Testis (tissue), 3 donors: Measurements from ENCODE around the gene PDE4B. TPM values are rescaled to one million over a fixed set of nuclear protein-coding genes. Genes with fewer than 3 reads are reported as not detected.

ENCODE experiments used
- DNase-seq: peaks from one replicate; pipeline ENCODE4 v3.0.0-alpha.2; 2019
- H3K27ac ChIP-seq, 2 donors: fragments of 200-600 bp; sonication (generic); one replicate each; pipeline ENCODE4 v1.5.1; 2019
- H3K27me3 ChIP-seq: fragments of 200-600 bp; sonication (generic); one replicate; pipeline ENCODE4 v1.5.1; 2019
- H3K36me3 ChIP-seq: fragments of 200-600 bp; sonication (generic); one replicate; pipeline ENCODE4 v1.5.1; 2017; ENCODE audit warnings: low read depth; ENCODE audit errors: missing control alignments
- H3K4me1 ChIP-seq: fragments of 200-600 bp; sonication (generic); one replicate; pipeline ENCODE4 v1.5.1; 2019
- H3K4me3 ChIP-seq, 2 donors: fragments of 200-600 bp; sonication (generic); one replicate each; pipeline ENCODE4 v1.5.1; 2017 to 2019
- H3K9me3 ChIP-seq: fragments of 200-600 bp; sonication (generic); one replicate; pipeline ENCODE4 v1.5.1; 2017
- POLR2A ChIP-seq: fragments of 450-650 bp; IDR thresholded peaks from one replicate; pipeline ENCODE4 v1.6.1; 2017; ENCODE audit warnings: antibody characterized with exemption, mild to moderate bottlenecking, moderate library complexity
- WGBS, 2 donors: methylation state at CpG; one replicate each; pipeline ENCODE4 v1.1.5; 2018; 5-methylcytosine and 5-hydroxymethylcytosine counted together
- intact Hi-C: fragments of 100-400 bp; cut with DNase I; formaldehyde crosslinking; loops from one replicate; pipeline ENCODE4 v1.15.1; 2023; ENCODE audit warnings: low total_unique reads
- polyA plus RNA-seq: library from polyadenylated mRNA; stranded (reverse); fragments of 350-450 nt; fragmentation: Illumina TruSeq; extraction: RNeasy Lipid Tissue Mini Kit (QIAGEN cat#74804); gene quantifications from one replicate; pipeline ENCODE4 v1.2.3, GENCODE V29; 2014; ENCODE audit warnings: low read depth, low replicate concordance; ENCODE audit not compliant: insufficient read depth
- total RNA-seq, 2 donors: library from RNA; depleted of rRNA; stranded (reverse); fragments of >200 nt; gene quantifications; one replicate each; pipeline ENCODE4 v1.2.3, GENCODE V29; 2016
- TF ChIP-seq, protein P1 (sequence below), 3 experiments: fragments of 450-650 bp in 2 of 3; fragments of 200-600 bp in 1 of 3; sonication (generic) in 1 of 3; IDR thresholded peaks; one replicate each; pipeline ENCODE4 v1.5.1; 2016 to 2019; ENCODE audit warnings: antibody characterized with exemption in 3 of 3, mild to moderate bottlenecking in 2 of 3, moderate library complexity in 1 of 3

Gene PDE4B
- total and polyA plus RNA-seq, 3 donors from 2014 or later: 11.5 to 16.1 (median 12.4) TPM

DNA sequence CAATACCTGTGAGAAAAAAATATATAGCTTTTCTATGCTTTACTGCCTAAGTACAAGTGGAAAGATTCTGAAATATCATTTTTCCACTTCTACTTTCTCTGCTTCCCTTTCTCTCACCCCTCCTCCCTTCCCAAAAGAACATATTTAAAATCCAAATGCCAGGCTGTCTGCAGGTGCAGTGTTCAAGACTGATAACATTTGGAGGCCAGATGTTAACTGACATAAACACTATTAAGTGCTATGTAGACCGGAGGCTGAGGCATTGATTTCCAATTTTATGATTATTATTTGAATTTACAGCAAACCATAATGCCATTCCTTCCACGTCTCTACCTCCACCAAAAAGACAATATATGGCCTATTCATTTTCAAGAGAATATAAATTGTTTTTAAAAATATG is 444.3 kb downstream of the PDE4B start:
- H3K9me3 ChIP-seq: no peaks in the 10 kb centered on the region
- no peak overlapping the region for H3K27ac ChIP-seq
- TF ChIP-seq, protein P1, sequence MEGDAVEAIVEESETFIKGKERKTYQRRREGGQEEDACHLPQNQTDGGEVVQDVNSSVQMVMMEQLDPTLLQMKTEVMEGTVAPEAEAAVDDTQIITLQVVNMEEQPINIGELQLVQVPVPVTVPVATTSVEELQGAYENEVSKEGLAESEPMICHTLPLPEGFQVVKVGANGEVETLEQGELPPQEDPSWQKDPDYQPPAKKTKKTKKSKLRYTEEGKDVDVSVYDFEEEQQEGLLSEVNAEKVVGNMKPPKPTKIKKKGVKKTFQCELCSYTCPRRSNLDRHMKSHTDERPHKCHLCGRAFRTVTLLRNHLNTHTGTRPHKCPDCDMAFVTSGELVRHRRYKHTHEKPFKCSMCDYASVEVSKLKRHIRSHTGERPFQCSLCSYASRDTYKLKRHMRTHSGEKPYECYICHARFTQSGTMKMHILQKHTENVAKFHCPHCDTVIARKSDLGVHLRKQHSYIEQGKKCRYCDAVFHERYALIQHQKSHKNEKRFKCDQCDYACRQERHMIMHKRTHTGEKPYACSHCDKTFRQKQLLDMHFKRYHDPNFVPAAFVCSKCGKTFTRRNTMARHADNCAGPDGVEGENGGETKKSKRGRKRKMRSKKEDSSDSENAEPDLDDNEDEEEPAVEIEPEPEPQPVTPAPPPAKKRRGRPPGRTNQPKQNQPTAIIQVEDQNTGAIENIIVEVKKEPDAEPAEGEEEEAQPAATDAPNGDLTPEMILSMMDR (IDR thresholded peaks at IDR 0.05): no peak
- TF ChIP-seq POLR2A: no peak
- no peaks in the 10 kb centered on the region for H3K4me1 ChIP-seq
- H3K27me3 ChIP-seq: no peaks in the 10 kb centered on the region
- intact Hi-C loops: no loop called here
- no peak overlapping the region for H3K4me3 ChIP-seq
- no peak for DNase-seq
- 86 to 90% methylated on average over 2 of the region's 2 CpGs for WGBS, 2 donors
- no peaks in the 10 kb centered on the region for H3K36me3 ChIP-seq

DNA sequence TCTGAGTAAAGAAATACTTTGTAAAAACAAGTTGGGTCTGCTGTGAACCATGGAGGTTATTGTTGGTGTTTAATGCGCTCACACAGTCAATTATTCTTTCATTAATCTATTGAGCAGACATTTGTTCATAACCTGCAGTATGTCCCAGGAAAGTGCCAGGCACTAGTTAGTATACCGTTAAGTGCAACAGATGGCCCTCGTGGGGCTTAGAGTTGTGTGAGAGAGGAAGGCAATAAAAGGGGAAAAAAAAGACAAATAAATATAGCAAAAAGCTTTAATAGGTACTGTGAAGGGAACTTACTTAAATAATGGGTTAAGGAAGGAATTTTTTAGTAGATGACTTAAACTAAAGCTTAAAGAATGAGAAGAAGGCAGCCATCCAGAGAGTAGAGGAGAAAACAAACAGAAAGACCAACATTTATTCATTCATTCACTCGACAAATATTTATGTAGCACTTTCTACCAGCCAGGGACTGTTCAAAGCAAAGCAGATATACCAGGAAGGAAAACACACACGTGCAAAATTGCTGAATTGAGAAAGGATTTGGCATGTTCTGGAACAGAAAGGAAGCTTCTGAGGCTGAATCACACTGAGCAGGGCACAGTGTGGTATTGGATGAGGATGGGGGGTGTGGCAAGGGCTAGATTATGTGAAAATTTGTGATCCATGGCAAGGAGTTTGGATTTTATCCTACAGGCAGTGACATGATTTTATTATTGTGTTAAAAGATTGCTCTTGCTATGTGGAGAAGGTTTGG is 445.2 kb downstream of the PDE4B start:
- TF ChIP-seq, protein P1 (IDR thresholded peaks at IDR 0.05): no peak
- no peak for TF ChIP-seq POLR2A
- no peaks in the 10 kb centered on the region for H3K36me3 ChIP-seq
- H3K9me3 ChIP-seq: no peaks in the 10 kb centered on the region
- no peaks in the 10 kb centered on the region for H3K27me3 ChIP-seq
- H3K4me1 ChIP-seq: no peaks in the 10 kb centered on the region
- intact Hi-C loops: no loop called here
- no peak overlapping the region for H3K4me3 ChIP-seq
- no peak overlapping the region for H3K27ac ChIP-seq
- 67 to 75% methylated on average over 5 of the region's 5 CpGs for WGBS, 2 donors
- DNase-seq: no peak

DNA sequence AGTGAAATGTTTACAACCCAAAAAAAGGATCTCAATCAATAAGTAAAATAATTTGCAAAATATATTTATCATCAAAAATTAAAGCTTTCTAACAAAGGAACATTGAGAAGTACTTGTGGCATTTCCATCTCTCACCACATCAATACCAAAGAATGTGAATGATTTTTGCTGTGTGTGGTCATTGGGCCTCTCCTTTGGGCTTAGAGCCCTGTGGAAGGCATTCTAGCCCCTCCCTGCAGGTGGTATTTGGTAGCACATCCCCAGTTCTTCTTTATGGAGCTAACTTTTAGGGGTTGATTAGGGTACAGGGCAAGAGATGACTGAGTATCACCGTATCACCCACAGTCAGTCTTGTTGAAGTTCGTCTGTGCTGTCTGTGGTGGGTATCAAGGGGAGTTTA is 447.1 kb downstream of the PDE4B start:
- Histone ChIP-seq H3K27ac (no peak overlapping the region), H3K4me3 (no peak overlapping the region), H3K9me3 (no peaks in the 10 kb centered on the region), H3K36me3 (no peaks in the 10 kb centered on the region), H3K27me3 (no peaks in the 10 kb centered on the region), H3K4me1 (no peaks in the 10 kb centered on the region)
- intact Hi-C loops: loop anchor here (5.0 kb wide), 1 partner anchor 283 kb away; no protein-coding TSS in a partner anchor
- TF ChIP-seq, protein P1 (IDR thresholded peaks at IDR 0.05): no peak
- TF ChIP-seq POLR2A: no peak
- DNase-seq: no peak
- 91 to 100% methylated on average over 2 of the region's 2 CpGs for WGBS, 2 donors

DNA sequence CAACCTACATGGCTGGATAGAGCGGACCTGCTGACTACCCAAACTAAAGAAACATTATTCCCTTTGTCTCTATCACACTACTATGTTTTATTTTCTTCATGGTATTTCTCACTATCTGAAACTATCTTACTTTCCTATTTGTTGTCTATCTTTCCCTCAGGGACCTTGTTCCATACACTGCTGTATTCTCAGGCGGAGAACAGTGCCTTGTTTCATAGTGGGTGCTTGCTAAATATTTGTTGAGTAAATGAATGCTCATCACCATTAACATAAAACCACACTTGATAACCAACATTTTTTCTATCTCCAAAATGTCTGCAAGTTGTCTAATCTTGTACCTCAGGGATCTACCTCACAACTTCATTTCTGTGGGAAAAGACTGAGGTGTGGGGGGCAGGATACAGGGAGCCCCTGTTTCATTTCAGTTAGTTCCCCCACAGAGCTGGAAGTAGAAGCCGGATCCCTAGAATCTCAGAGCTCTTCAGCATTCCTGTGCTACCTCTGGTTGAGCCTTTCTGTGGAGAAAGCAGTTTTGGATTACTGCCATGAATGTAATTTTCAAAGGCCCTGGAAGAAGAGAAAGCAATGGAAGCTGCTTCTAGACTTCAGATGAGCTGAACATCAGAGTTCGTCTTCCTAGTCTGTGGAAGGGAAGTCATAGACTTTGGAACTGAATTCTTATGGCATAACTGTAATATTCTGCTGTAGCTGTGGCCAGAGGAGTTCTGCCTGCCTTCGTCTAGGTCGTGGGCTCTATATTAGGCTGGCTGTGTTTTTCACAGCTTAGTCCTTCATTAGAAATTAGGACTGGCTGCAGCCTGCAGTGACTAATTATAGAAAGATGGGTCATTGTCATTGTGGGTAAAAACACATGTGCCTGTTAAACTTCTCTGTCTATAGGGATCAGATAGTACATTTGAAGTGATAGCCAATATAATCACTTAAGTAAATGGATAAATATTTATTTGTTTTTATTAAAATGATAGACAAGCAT is 448.1 kb downstream of the PDE4B start:
- Histone ChIP-seq H3K4me1 (no peaks in the 10 kb centered on the region), H3K4me3 (no peak overlapping the region), H3K27me3 (no peaks in the 10 kb centered on the region), H3K36me3 (no peaks in the 10 kb centered on the region), H3K9me3 (no peaks in the 10 kb centered on the region), H3K27ac (no peak overlapping the region)
- no peak for DNase-seq
- TF ChIP-seq POLR2A: no peak
- intact Hi-C loops: loop anchor here (5.0 kb wide), 1 partner anchor 283 kb away; no protein-coding TSS in a partner anchor
- 88 to 92% methylated on average over 6 of the region's 6 CpGs for WGBS, 2 donors
